Activated T-cell treated with anti-CD3 and anti-CD28 coated beads, Interleukin-2, amount 50 U/mL, for 24 hours (primary cell): ENCODE measurements around the gene ZFYVE27.
A peak's percentile ranks its signal among the peaks of the same experiment; 100 is the strongest.

Source experiments
- DNase-seq: peaks from one replicate; pipeline ENCODE4 v3.0.0-alpha.2; 2020
- H3K27ac Mint-ChIP-seq: 2 replicates; pipeline ENCODE4 v1.8.0; 2020; ENCODE audit warnings: mild to moderate bottlenecking, mixed read lengths
- H3K27me3 Mint-ChIP-seq: 2 replicates; pipeline ENCODE4 v1.8.0; 2020; ENCODE audit warnings: mixed read lengths
- H3K36me3 Mint-ChIP-seq: 2 replicates; pipeline ENCODE4 v1.8.0; 2020; ENCODE audit warnings: low read depth, mixed read lengths
- H3K4me1 Mint-ChIP-seq: 2 replicates; pipeline ENCODE4 v1.8.0; 2020; ENCODE audit warnings: low read depth, mixed read lengths
- H3K4me3 Mint-ChIP-seq: 2 replicates; pipeline ENCODE4 v1.8.0; 2020; ENCODE audit warnings: mild to moderate bottlenecking, moderate library complexity, mixed read lengths
- H3K9me3 Mint-ChIP-seq: 2 replicates; pipeline ENCODE4 v1.8.0; 2020; ENCODE audit warnings: mixed read lengths

Gene ZFYVE27

DNA sequence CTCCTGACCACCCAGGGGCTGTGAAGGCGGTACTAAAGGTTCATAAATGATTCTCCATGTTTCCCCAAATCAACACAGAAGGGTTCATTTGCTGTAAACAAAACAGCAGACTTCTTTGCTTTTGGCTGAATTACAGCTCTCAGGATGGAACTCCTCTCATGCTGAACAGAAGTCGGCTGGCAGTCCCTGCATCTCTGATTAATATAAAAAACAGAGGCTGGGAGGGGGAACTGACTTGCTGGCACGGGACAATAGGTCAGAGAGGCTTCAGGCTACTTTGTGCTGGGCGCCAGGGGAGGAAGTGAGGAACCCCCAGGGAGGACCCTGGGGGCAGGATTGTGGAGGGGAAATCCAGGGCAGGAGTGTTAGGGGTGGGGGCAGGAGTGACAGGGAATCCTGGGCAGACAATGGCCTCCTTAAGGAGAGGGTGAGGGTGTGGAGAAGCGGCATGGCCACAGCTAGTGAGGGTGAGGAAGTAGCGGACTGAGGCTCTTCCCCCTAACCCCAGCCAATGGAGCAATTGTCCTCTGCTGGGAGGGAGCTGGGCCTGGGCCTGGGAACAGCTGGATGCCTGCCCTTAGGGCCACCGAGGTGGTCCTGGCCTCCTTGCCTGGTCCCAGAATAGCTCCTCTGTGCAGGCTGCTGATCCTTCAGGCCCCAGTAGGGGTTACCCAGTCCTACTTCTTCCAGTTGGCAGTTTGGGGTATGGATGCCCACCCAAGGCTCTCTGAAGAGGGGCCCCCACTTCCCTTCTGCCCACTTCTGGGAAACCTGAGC, 44.1 kb downstream of the ZFYVE27 start:
- H3K4me3 Mint-ChIP-seq = no peak overlapping the region
- no peaks in the 10 kb centered on the region for H3K9me3 Mint-ChIP-seq
- H3K36me3 Mint-ChIP-seq = no peaks in the 10 kb centered on the region
- peaks cover 30% of the 10 kb centered on the region for H3K4me1 Mint-ChIP-seq
- no peak for DNase-seq
- peak overlapping the region; percentile 82 for H3K27ac Mint-ChIP-seq
- no peaks in the 10 kb centered on the region for H3K27me3 Mint-ChIP-seq

DNA sequence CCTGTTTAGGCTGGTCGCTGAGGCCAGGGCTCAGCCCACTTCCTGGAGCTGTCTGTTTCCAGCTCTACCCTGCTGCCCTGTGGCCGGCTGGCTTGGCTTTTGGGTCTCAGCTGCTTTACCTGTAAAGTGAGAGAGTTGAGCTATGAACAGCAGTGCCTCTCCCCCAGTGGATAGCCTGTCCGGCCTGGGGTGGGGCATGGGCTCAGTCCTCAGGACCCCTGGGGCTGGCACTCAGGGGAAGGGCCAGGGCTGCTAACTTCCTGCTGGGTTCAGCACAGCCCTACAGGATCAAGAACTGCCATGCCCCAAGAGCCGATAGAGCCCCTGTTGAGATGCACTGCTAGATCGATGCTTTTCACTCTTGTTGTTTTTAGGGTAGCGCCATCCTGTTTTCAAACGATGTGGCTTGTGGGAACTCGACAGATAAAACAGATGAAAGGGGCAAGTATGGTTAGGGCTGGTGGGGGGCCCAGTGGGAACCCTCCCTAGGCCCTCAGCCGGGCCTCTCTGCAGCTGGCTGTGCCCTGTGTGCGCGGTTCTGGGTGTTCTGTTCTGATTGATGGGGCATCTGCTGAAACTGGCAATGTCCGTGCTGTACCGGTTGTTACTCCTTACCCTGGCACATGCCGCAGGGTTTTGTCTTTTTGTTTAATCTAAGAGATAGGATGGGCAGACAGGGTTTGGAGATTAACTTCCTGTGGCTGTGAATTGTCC, 44.8 kb downstream of the ZFYVE27 start:
- Mint-ChIP-seq H3K27me3 (no peaks in the 10 kb centered on the region), H3K9me3 (no peaks in the 10 kb centered on the region), H3K4me3 (no peak overlapping the region), H3K4me1 (peaks cover 30% of the 10 kb centered on the region), H3K27ac (peak overlapping the region; percentile 82), H3K36me3 (no peaks in the 10 kb centered on the region)
- peak; percentile 52 for DNase-seq

DNA sequence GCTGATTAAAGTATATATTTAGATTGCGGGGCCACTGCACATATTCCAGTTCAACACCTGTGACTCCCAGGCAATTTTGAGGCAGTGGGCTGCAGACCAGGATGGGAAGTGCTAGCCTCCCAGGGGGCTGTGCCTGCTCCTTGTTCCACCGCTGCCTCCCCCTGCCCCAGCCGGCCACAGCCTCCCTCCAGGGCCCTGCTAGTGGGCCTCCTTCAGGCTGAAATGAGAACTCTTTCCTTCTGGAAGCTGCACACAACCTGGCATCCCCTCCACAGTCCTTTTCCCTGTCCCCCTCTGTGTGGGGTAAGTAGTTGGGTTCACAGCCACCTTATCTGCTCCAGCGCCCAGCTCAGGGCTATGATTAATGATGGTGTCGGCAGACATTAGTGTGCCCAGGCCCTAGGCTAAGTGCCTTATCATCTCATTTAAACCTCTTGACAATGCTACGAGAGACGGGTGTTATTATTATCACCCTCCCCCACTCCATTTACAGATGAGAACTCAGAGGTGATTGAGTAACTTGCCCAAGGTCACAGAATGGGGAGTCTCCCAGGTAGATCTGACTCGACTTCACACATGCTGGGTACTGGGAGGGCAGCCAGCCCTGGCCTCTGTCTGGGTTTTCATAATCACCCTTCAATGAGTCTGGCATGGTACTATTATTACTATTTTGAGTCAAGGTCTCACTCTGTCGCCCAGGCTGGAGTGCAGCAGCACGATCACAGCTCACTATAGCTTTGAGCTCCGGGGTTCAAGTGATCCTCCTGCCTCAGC, 45.7 kb downstream of the ZFYVE27 start:
- no peaks in the 10 kb centered on the region for H3K36me3 Mint-ChIP-seq
- no peaks in the 10 kb centered on the region for H3K9me3 Mint-ChIP-seq
- no peaks in the 10 kb centered on the region for H3K27me3 Mint-ChIP-seq
- peak overlapping the region; percentile 82 for H3K27ac Mint-ChIP-seq
- DNase-seq = no peak
- H3K4me1 Mint-ChIP-seq = peaks cover 30% of the 10 kb centered on the region
- no peak overlapping the region for H3K4me3 Mint-ChIP-seq

DNA sequence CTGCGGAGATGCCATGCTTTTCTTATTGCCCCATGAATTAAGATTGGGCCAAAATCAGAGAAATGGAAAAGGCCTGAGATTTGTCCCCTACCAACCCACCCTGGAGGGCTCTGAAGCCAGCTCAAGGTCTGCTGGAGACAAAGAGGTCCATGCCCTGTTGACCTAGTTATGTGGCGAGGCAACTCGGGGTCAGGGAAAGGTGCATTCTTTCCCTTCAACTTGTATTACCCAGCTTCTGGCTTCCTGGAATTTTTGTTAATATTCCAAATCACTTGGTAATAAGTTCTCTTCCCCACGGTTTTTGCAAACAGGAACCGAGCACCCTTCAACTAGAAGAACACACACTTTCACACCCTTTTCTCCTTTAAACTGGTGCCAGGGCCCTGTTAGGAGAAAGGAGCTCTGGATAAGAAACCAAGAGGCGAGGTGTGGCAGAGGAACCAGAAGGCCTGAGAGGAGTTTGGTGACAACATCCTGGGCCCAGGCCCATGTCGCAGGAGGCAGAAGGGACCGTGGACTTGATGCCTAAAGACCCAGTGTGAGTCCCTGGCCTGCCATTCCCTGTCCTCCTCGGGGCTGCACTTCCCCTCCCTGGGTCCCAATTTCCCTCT, 47.4 kb downstream of the ZFYVE27 start:
- Mint-ChIP-seq H3K4me1 (peaks cover 34% of the 10 kb centered on the region), H3K27ac (no peak overlapping the region)

DNA sequence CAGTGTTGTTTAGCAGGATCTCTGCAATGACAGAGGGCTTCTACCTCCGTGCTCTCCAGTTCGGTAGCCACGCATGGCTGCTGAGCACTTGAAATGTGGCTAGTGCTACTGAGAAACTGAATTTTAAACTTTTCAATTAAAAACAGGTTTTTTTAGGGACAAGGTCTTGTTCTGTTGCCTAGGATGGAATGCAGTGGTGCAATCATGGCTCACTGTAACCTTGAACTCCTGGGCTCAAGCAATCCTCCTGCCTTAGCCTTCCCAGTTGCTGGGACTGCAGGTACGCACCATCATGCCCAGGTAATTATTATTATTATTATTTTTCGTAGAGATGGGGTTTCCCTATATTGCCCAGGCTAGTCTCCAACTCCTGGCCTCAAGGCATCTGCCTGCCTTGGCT, 48.3 kb downstream of the ZFYVE27 start:
- Mint-ChIP-seq H3K4me1 (peaks cover 31% of the 10 kb centered on the region), H3K27me3 (no peaks in the 10 kb centered on the region), H3K36me3 (no peaks in the 10 kb centered on the region), H3K4me3 (no peak overlapping the region), H3K27ac (no peak overlapping the region), H3K9me3 (no peaks in the 10 kb centered on the region)
- no peak for DNase-seq

More for the DNA sequence above, 47.4 kb downstream of the ZFYVE27 start:
- Mint-ChIP-seq H3K36me3 (no peaks in the 10 kb centered on the region), H3K4me3 (no peak overlapping the region), H3K27me3 (no peaks in the 10 kb centered on the region), H3K9me3 (no peaks in the 10 kb centered on the region)
- no peak for DNase-seq

DNA sequence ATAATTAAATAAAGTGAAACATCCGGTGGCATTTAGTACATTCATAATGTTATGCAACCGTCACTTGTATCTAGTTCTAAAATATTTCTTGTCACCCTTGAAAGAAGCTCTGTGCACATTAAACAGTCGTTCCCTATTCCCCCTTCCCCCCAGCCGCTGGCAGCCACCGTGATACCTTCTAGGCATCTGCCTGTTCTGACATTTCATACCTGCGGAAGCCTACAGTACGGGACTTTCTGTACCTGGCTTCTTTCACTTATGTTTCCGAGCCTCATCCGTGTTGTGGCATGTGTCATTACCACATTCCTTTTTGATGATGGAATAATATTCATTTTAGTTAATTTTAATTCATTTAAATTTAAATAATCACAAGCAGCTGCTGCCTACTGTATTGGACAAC, 48.8 kb downstream of the ZFYVE27 start:
- H3K4me1 Mint-ChIP-seq = peaks cover 27% of the 10 kb centered on the region
- no peaks in the 10 kb centered on the region for H3K9me3 Mint-ChIP-seq
- DNase-seq = no peak
- no peak overlapping the region for H3K4me3 Mint-ChIP-seq
- no peaks in the 10 kb centered on the region for H3K36me3 Mint-ChIP-seq
- no peak overlapping the region for H3K27ac Mint-ChIP-seq
- no peaks in the 10 kb centered on the region for H3K27me3 Mint-ChIP-seq

DNA sequence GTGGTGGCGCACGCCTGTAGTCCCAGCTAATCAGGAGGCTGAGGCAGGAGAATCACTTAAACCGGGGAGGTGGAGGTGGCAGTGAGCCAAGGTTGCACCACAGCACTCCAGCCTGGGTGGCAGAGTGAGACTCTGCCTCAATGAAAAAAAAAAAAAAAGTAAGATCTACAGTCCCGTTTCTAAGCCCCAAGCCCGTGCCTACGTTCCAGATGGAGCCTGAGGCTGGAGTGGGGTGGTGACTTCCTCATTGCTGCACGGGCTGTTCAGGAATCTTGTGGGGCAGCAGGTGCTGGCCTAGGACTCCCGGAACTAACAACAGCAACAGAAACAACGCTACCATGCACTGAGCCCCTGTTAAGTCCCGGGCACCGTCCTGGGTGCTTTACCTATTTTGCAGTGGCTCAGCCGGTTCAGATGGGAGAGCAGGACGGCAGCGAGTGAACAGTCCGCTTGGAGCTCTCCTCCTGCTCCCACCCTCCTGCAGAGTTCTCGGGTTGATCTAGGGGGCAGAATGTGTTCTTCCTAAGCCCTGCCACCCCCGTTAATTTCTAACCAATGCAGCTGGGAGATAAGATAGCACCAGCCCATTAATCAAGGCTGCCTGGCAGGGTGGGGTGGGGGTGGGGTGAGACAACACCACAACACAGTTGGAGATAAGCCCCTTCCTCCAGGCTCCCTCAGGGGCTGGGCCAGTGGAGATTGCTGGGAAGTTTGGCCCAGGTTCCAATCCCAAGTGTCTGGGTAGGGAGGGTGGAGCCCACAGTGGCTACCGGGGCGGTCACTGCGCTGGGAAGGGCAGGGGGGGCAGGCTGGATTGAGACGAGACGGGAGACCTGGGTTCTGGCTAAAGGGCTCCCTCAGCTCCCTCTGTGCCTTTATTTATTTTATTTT, 51.9 kb downstream of the ZFYVE27 start:
- no peak for DNase-seq
- Mint-ChIP-seq H3K9me3 (no peaks in the 10 kb centered on the region), H3K36me3 (no peaks in the 10 kb centered on the region), H3K27me3 (no peaks in the 10 kb centered on the region), H3K27ac (no peak overlapping the region), H3K4me1 (peaks cover 11% of the 10 kb centered on the region), H3K4me3 (no peak overlapping the region)

DNA sequence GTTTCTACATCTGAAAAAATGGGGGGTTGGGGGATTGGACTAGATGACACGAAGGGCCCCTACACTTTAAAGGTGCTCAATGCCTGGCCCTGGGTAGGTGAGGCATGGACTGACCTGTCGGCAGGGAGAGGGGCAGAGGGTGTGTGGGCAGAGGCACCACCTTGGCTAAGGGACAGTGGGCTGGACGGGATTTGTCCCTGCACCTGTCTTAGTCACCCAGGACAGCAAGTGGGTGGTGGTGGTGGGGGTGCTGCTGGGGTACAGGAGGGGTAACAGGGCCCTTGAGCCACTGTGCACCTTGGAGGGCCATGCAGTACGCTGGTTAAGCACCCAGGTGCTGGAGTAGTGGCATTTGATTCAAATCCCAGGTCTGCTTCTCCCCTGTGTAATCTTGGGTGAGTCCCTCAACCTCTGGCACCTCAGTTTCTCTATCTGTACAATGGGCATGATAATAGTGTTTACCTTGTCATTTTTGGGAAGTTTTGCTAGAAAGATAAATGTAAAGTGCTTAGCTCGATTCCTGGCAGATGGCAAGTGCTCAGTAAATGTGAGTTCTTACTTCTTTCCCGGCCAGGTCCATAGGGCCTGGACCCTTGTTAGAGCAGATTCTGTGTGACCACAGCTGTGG, 53.0 kb downstream of the ZFYVE27 start:
- H3K27me3 Mint-ChIP-seq = no peaks in the 10 kb centered on the region
- H3K27ac Mint-ChIP-seq = no peak overlapping the region
- peaks cover 11% of the 10 kb centered on the region for H3K4me1 Mint-ChIP-seq
- H3K36me3 Mint-ChIP-seq = no peaks in the 10 kb centered on the region
- H3K9me3 Mint-ChIP-seq = no peaks in the 10 kb centered on the region
- H3K4me3 Mint-ChIP-seq = no peak overlapping the region
- DNase-seq = no peak

DNA sequence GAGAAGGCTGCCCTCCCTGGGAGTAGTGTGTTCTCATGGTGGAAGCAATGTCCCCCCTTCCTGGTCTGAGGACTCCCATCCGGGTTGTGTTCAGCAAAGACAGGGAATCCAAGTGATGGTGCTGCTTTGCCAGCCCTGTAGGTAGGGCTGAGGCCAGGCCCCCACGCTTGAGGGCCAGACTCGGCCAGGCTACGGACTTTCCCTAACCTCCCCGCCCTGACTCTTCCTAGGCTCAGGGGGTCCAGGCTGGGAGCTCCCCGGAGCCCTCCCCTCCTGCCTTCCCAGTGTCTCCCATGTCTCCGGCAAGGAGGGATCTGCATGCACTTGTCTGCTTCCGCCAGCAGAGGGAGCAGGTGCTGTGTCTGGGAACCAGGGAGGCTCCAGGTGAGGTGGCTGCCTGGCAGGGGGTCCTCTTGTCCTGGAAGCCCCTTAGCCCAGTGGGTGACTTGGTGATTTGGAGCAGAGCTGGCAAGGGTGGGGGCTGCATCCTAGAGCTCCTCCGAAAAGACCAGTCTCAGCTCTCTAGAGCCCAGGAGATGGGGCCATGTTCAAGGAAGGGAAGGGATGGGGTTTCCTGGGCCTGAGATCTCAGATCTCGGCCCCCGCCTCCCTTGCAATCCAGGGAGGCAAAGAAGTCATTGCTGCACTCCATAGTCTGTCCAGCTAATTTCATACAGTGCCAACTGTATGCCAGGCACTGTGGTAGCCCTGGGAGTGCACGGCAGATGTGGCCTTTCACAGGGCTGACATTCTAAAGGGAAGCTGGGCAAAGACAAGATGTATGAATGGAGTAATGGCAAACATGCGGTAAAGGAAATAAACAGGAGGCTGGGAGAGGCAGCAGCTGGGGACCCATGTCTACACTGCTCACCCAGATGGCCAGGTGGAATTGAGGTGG, 55.1 kb downstream of the ZFYVE27 start:
- no peak overlapping the region for H3K27ac Mint-ChIP-seq
- no peaks in the 10 kb centered on the region for H3K36me3 Mint-ChIP-seq
- DNase-seq = peak; percentile 81
- H3K27me3 Mint-ChIP-seq = no peaks in the 10 kb centered on the region
- peaks cover 26% of the 10 kb centered on the region for H3K4me1 Mint-ChIP-seq
- no peak overlapping the region for H3K4me3 Mint-ChIP-seq
- no peaks in the 10 kb centered on the region for H3K9me3 Mint-ChIP-seq

DNA sequence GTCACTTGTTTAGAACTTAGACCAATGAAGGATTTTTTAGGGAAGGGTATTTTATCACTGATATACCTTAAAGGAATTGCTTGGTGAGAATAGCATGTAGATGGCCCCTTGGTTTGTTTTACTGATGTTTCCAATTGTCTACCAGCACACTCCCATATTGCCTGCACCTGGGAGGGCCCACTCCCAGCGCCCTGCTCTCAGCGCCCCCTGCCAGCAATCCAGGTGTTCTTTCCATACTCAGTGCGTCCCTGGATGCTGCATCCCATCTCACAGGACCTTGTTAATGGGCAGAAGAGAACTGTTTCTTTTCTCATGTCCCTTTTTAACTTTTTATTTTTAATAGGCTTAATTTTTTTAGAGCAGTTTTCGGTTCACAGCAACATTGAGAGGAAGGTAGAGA, 59.0 kb downstream of the ZFYVE27 start:
- no peak for DNase-seq
- H3K4me3 Mint-ChIP-seq = no peak overlapping the region
- peak overlapping the region; percentile 93 for H3K27ac Mint-ChIP-seq
- no peaks in the 10 kb centered on the region for H3K27me3 Mint-ChIP-seq
- H3K9me3 Mint-ChIP-seq = peaks cover 11% of the 10 kb centered on the region
- H3K36me3 Mint-ChIP-seq = no peaks in the 10 kb centered on the region
- H3K4me1 Mint-ChIP-seq = peaks cover 27% of the 10 kb centered on the region

DNA sequence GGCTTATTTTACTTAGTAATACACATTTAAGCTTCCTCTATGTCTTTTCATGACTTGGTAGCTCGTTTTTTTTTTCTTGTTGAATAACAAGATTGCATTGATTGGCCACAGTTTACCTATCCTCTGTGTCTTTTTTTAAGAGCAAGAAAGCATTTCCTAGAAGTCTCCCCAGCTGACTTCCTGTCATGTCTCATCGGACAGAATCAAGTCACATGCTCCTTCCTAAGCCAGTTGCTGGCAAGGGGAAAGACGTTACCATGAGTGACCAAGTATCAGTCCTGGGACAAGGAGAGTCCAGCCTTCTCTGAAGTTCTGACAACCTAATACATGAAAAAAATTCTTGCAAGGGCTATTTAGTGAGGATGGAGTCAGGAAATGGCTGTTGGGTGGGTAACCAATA, 59.7 kb downstream of the ZFYVE27 start:
- Mint-ChIP-seq H3K4me1 (peaks cover 26% of the 10 kb centered on the region), H3K27me3 (no peaks in the 10 kb centered on the region), H3K27ac (peak overlapping the region; percentile 93), H3K9me3 (peaks cover 11% of the 10 kb centered on the region), H3K4me3 (peak overlapping the region; percentile 58), H3K36me3 (no peaks in the 10 kb centered on the region)
- DNase-seq = no peak

DNA sequence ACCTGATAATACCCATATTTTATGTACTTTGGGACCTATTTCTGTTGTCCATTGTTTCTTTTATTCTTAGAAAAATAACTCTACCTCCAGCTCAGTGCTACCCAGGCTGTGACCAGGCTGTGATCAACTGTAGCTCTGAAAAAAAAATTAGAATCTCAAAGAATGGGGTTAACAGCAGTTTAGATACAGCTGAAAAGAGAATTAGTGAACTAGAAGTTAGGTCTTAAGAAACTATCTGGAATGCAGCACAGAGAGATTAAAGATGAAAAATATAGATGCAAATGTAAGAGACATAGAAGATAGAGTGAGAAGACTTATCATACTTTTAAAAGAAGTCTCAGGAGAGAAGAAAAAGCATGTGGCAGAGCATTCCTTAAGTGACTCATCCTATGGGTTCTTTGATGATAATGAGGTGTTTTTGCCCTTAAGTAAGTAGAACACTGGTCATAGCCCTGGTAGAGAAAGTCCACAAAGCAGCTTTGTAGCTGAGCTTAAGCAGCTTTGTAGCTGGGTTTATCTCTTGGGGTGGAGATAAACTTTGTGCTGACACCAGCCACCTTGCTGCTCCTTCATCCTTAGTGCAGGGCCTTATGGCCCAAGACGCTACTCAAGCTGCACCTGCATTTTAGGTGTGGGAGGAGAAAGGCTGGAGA, 62.2 kb downstream of the ZFYVE27 start:
- Mint-ChIP-seq H3K4me1 (peaks cover 19% of the 10 kb centered on the region), H3K27me3 (no peaks in the 10 kb centered on the region), H3K36me3 (no peaks in the 10 kb centered on the region), H3K4me3 (no peak overlapping the region), H3K27ac (no peak overlapping the region), H3K9me3 (peaks cover 11% of the 10 kb centered on the region)
- no peak for DNase-seq
